ENCODE data around the gene GPR31. TPM values are rescaled to one million over a fixed set of nuclear protein-coding genes. Genes with fewer than 3 reads are reported as not detected.
A peak's percentile ranks its signal among the peaks of the same experiment; 100 is the strongest.

GPR31 gene
- polyA plus RNA-seq, 3 donors = not detected

DNA sequence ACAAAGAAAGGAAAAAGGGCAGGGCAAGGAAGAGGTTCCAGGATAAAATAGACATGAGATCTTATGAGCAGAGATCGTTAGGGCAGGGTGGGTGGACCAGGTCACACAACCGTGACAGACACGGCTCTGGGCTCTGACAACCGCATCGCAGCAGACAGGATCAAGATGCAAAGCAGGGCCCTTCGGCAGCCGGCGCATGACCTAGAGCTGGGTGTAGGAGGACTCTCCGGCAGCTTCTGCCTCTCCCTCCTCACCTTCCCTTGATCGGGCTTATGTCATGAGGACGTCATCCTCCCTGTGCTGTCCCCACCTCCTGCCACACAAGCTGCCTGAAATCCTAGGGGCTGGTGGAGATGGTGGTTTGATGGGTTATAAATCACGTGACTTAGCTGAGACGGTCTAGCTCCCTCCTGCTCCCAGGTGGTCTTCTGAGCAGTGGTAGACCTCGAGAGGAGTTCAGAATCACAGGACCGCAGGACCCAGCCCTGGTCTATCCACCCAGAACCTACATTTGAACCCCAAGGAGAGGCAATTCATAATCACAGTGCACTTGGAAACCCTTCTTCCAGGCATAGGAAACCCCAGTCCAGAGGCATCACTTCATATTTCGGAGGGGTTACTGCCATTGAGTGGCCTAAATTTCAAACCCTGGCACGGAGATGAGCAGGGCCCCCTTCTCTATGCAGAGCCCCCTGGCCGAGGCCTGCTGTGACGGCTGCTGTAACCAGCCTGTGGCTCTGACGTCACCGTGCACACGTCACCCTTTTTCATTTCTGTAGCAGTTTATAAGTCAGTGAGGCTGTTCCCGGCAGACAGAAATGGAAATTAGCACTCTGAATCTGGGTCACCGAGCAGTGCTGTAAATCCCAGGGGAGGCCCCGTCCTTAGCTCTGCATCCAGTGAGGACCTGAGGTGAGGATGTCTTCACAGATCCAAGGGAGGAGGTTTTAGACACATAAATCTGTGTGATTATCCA, 43.6 kb downstream of the GPR31 start:
- Histone ChIP-seq H3K79me2 (ENCODE audit: insufficient read depth, low read length) (no peaks in the 10 kb centered on the region), H3K27me3 (ENCODE audit: control insufficient read depth in 2 of 2, insufficient read depth in 2 of 2, low read length in 2 of 2) (no peaks in the 10 kb centered on the region), H3K9ac (ENCODE audit: insufficient read depth, low read length, poor library complexity, severe bottlenecking) (no peak overlapping the region), H3K9me3 (replicated peaks in 1 of 2; ENCODE audit: control insufficient read depth in 1 of 2, insufficient read depth in 1 of 2, low read length in 2 of 2) (no peaks in the 10 kb centered on the region), H4K20me1 (ENCODE audit: insufficient read depth, low read length) (no peaks in the 10 kb centered on the region), H3K4me3 (replicated peaks in 1 of 3; ENCODE audit: low read depth in 2 of 3, low read length in 3 of 3) (no peak overlapping the region), H3K27ac (ENCODE audit: low read depth in 1 of 2, low read length in 2 of 2) (no peak overlapping the region), H3K4me1 (ENCODE audit: control insufficient read depth in 1 of 2, insufficient read depth in 2 of 2, low read length in 2 of 2) (no peaks in the 10 kb centered on the region), H2AFZ (ENCODE audit: insufficient read depth, low read depth, low read length, poor library complexity, severe bottlenecking) (no peak overlapping the region), H3K36me3 (replicated peaks in 1 of 2; ENCODE audit: control insufficient read depth in 1 of 2, insufficient read depth in 2 of 2, low read length in 2 of 2) (no peaks in the 10 kb centered on the region), H3K4me2 (replicated peaks; ENCODE audit: extremely low read depth, low read length, poor library complexity, severe bottlenecking) (no peak overlapping the region)
- TF ChIP-seq, protein P1, sequence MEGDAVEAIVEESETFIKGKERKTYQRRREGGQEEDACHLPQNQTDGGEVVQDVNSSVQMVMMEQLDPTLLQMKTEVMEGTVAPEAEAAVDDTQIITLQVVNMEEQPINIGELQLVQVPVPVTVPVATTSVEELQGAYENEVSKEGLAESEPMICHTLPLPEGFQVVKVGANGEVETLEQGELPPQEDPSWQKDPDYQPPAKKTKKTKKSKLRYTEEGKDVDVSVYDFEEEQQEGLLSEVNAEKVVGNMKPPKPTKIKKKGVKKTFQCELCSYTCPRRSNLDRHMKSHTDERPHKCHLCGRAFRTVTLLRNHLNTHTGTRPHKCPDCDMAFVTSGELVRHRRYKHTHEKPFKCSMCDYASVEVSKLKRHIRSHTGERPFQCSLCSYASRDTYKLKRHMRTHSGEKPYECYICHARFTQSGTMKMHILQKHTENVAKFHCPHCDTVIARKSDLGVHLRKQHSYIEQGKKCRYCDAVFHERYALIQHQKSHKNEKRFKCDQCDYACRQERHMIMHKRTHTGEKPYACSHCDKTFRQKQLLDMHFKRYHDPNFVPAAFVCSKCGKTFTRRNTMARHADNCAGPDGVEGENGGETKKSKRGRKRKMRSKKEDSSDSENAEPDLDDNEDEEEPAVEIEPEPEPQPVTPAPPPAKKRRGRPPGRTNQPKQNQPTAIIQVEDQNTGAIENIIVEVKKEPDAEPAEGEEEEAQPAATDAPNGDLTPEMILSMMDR (IDR thresholded peaks at IDR 0.05) = no peak
- intact Hi-C loops (cut with micrococcal nuclease) = no loop called here
- WGBS (ENCODE audit: insufficient coverage) = 93% methylated on average over 18 of the region's 25 CpGs
- Mint-ChIP-seq H3K4me3 (no peak overlapping the region), H3K9me3 (peaks cover 0 to 6% (median 0%) of the 10 kb centered on the region in 7 donors), H3K27me3 (ENCODE audit: low read depth in 3 of 3) (peaks cover 0 to 2% (median 1%) of the 10 kb centered on the region in 3 donors), H3K4me1 (peaks cover 2% of the 10 kb centered on the region), H3K27ac (peak overlapping the region in 1 of 7 donors; percentile 70), H3K36me3 (no peaks in the 10 kb centered on the region)
- peak in 1 of 3 donors; percentile 9 for DNase-seq

GRCh38 chr6:167113047-167113754, 44.6 kb downstream of the GPR31 start:
- H2AFZ ChIP-seq (ENCODE audit: insufficient read depth, low read depth, low read length, poor library complexity, severe bottlenecking) = no peak overlapping the region
- Mint-ChIP-seq H3K27me3 (ENCODE audit: low read depth in 3 of 3) (peaks cover 0 to 2% (median 1%) of the 10 kb centered on the region in 3 donors), H3K27ac (peak overlapping the region in 1 of 7 donors; percentile 11), H3K36me3 (no peaks in the 10 kb centered on the region), H3K4me3 (no peak overlapping the region), H3K9me3 (peaks cover 0 to 6% (median 0%) of the 10 kb centered on the region in 7 donors), H3K4me1 (no peaks in the 10 kb centered on the region)
- H3K36me3 ChIP-seq (replicated peaks in 1 of 2; ENCODE audit: control insufficient read depth in 1 of 2, insufficient read depth in 2 of 2, low read length in 2 of 2) = no peaks in the 10 kb centered on the region
- H3K4me2 ChIP-seq (replicated peaks; ENCODE audit: extremely low read depth, low read length, poor library complexity, severe bottlenecking) = no peak overlapping the region
- no peak overlapping the region for H3K27ac ChIP-seq (ENCODE audit: low read depth in 1 of 2, low read length in 2 of 2)
- H3K4me3 ChIP-seq (replicated peaks in 1 of 3; ENCODE audit: low read depth in 2 of 3, low read length in 3 of 3) = no peak overlapping the region
- no peaks in the 10 kb centered on the region for H3K27me3 ChIP-seq (ENCODE audit: control insufficient read depth in 2 of 2, insufficient read depth in 2 of 2, low read length in 2 of 2)
- H3K4me1 ChIP-seq (ENCODE audit: control insufficient read depth in 1 of 2, insufficient read depth in 2 of 2, low read length in 2 of 2) = no peaks in the 10 kb centered on the region
- intact Hi-C loops (cut with micrococcal nuclease) = no loop called here
- WGBS (ENCODE audit: insufficient coverage) = 100% methylated on average over 2 of the region's 8 CpGs
- H3K79me2 ChIP-seq (ENCODE audit: insufficient read depth, low read length) = no peaks in the 10 kb centered on the region
- DNase-seq = no peak
- no peaks in the 10 kb centered on the region for H3K9me3 ChIP-seq (replicated peaks in 1 of 2; ENCODE audit: control insufficient read depth in 1 of 2, insufficient read depth in 1 of 2, low read length in 2 of 2)
- no peaks in the 10 kb centered on the region for H4K20me1 ChIP-seq (ENCODE audit: insufficient read depth, low read length)
- H3K9ac ChIP-seq (ENCODE audit: insufficient read depth, low read length, poor library complexity, severe bottlenecking) = no peak overlapping the region
- TF ChIP-seq, protein P1 (IDR thresholded peaks at IDR 0.05) = no peak
